HepG2 (cell line): Measurements from ENCODE around the gene NPHS1. TPM values are rescaled to one million over a fixed set of nuclear protein-coding genes. Genes with fewer than 3 reads are reported as not detected.

Source experiments
- FOXA3 ChIP-seq: IDR thresholded peaks from 2 replicates; pipeline ENCODE4 v1.6.1; 2016; ENCODE audit warnings: missing genetic modification reagents, missing compliant biosample characterization
- IKZF4 ChIP-seq: sonication (generic); formaldehyde crosslinking; IDR thresholded peaks from 2 replicates; pipeline ENCODE4 v1.5.1; 2020; ENCODE audit warnings: borderline replicate concordance, mild to moderate bottlenecking, low read depth, missing genetic modification reagents; ENCODE audit errors: not compliant biosample characterization
- MZF1 ChIP-seq: sonication (generic); formaldehyde crosslinking; IDR thresholded peaks from 2 replicates; pipeline ENCODE4 v1.8.1; 2023; ENCODE audit warnings: mild to moderate bottlenecking, missing genetic modification reagents, borderline replicate concordance
- NFKB2 ChIP-seq: sonication (generic); formaldehyde crosslinking; IDR thresholded peaks from 2 replicates; pipeline ENCODE4 v1.4.0; 2020; ENCODE audit warnings: missing genetic modification reagents, borderline replicate concordance
- PHF8 ChIP-seq: sonication (generic); formaldehyde crosslinking; IDR thresholded peaks from 2 replicates; pipeline ENCODE4 v1.5.0; 2020; ENCODE audit warnings: missing genetic modification reagents
- SMAD3 ChIP-seq: sonication (generic); formaldehyde crosslinking; IDR thresholded peaks from 2 replicates; pipeline ENCODE4 v1.4.0; 2020; ENCODE audit warnings: missing genetic modification reagents
- SNAI1 ChIP-seq: sonication (generic); formaldehyde crosslinking; IDR thresholded peaks from 2 replicates; pipeline ENCODE4 v1.5.0; 2020; ENCODE audit warnings: mild to moderate bottlenecking, missing genetic modification reagents, borderline replicate concordance
- SP4 ChIP-seq: sonication (generic); formaldehyde crosslinking; IDR thresholded peaks from 2 replicates; pipeline ENCODE4 v1.8.1; 2023; ENCODE audit warnings: mild to moderate bottlenecking, missing genetic modification reagents
- TSC22D2 ChIP-seq: sonication (generic); formaldehyde crosslinking; IDR thresholded peaks from 2 replicates; pipeline ENCODE4 v1.5.1; 2020; ENCODE audit warnings: missing genetic modification reagents, mild to moderate bottlenecking, borderline replicate concordance
- ZC3H13 ChIP-seq: sonication (generic); formaldehyde crosslinking; IDR thresholded peaks from 2 replicates; pipeline ENCODE4 v1.8.1; 2023; ENCODE audit warnings: mild to moderate bottlenecking, missing genetic modification reagents, moderate library complexity
- ZNF331 ChIP-seq: sonication (generic); formaldehyde crosslinking; IDR thresholded peaks from 2 replicates; pipeline ENCODE4 v1.4.0; 2020; ENCODE audit warnings: missing genetic modification reagents
- ZNF33A ChIP-seq: sonication (generic); formaldehyde crosslinking; IDR thresholded peaks from 2 replicates; pipeline ENCODE4 v1.5.1; 2020; ENCODE audit warnings: missing genetic modification reagents, mild to moderate bottlenecking, moderate library complexity, borderline replicate concordance
- ZNF350 ChIP-seq: sonication (generic); formaldehyde crosslinking; IDR thresholded peaks from 2 replicates; pipeline ENCODE4 v1.4.0; 2020; ENCODE audit warnings: mild to moderate bottlenecking, low read depth, missing genetic modification reagents, borderline replicate concordance
- polyA plus RNA-seq, 8 experiments: library from polyadenylated mRNA; depleted of rRNA in 3 of 8; stranded (reverse) in 7 of 8; unstranded in 1 of 8; fragments of >200 nt; fragmentation: Illumina TruSeq in 4 of 8; extraction: Trizol in 4 of 8; gene quantifications; 2 replicates each; pipeline versions ENCODE4 v1.2.1 to v1.2.3, GENCODE V29; 2011 to 2016; ENCODE audit warnings: low read depth in 4 of 8, missing spikeins in 1 of 8, mixed read lengths in 1 of 8; ENCODE audit not compliant: insufficient read depth in 1 of 8
- total RNA-seq, 5 experiments: library from RNA; depleted of rRNA; stranded (reverse); fragments of >200 nt; fragmentation: Illumina TruSeq; extraction: Trizol; gene quantifications; 2 replicates each; pipeline ENCODE4 v1.2.3, GENCODE V29; 2016; ENCODE audit warnings: low read depth in 1 of 5
- TF ChIP-seq, protein P1 (sequence below): IDR thresholded peaks from 2 replicates; pipeline ENCODE4 v1.6.1; 2016; ENCODE audit warnings: missing compliant biosample characterization, missing genetic modification reagents, borderline replicate concordance
- TF ChIP-seq, protein P2 (sequence below): sonication (generic); formaldehyde crosslinking; IDR thresholded peaks from 2 replicates; pipeline ENCODE4 v1.5.1; 2020; ENCODE audit warnings: mild to moderate bottlenecking, missing genetic modification reagents, borderline replicate concordance
- TF ChIP-seq, protein P3 (sequence below): sonication (generic); formaldehyde crosslinking; conservative IDR thresholded peaks from 2 replicates; pipeline ENCODE4 v1.8.0; 2022; ENCODE audit warnings: mild to moderate bottlenecking, moderate library complexity, missing genetic modification reagents
- TF ChIP-seq, protein P4 (sequence below): sonication (generic); formaldehyde crosslinking; IDR thresholded peaks from 2 replicates; pipeline ENCODE4 v1.4.0; 2020; ENCODE audit warnings: missing genetic modification reagents

The NPHS1 gene
- total and polyA plus RNA-seq, 2 of the 13 experiments (the other 11 are each of a cell fraction or from before 2014, with no cell fraction given): not detected

DNA sequence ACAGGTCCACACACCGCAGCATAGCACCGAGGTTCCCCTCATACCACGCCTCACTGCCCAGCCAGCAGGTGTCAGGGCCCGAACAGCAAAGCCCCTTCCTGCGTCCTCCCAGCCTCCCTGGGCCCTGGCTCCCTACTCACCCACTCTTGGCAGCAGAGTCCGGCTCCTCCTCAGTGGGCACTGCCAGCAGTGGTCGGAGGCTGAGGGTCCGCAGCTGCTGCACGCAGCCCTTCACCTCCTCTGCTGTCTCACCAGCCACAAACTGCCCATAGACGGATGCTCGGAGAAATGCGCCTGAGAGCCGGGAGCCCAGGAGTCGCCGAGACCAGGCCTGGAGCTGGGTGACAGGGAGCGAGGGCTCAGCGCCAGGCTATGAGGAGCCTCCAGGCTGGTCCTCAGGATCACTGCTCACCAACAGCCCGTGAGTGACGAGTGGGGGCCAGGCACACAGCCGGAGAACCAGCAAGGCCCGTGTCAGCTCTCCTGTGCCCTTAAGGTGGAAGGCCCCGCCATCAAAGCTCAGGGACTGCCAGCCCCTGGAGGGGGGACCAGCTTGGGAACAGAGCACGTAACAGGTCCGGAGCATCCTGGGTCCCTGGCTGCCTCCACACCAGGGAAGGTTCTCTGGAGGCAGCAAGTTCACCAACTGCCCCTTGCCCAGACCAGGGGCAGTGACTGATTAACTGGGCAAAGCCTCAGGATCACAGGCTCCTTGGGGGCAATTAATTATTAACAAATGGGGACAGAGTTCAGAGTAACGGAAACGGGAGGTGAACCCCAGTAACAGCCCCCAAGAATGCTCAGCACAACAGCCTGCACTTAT lies 39.9 kb downstream of the NPHS1 start, which contains the start of gene PRODH2 (continued):
- TF ChIP-seq, protein P1, sequence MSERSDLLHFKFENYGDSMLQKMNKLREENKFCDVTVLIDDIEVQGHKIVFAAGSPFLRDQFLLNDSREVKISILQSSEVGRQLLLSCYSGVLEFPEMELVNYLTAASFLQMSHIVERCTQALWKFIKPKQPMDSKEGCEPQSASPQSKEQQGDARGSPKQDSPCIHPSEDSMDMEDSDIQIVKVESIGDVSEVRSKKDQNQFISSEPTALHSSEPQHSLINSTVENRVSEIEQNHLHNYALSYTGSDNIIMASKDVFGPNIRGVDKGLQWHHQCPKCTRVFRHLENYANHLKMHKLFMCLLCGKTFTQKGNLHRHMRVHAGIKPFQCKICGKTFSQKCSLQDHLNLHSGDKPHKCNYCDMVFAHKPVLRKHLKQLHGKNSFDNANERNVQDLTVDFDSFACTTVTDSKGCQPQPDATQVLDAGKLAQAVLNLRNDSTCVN (CRISPR knock-in tag): 0 out of 2 replicates have a peak, but pooled peaks have one; percentile 17
- TF ChIP-seq, protein P2, sequence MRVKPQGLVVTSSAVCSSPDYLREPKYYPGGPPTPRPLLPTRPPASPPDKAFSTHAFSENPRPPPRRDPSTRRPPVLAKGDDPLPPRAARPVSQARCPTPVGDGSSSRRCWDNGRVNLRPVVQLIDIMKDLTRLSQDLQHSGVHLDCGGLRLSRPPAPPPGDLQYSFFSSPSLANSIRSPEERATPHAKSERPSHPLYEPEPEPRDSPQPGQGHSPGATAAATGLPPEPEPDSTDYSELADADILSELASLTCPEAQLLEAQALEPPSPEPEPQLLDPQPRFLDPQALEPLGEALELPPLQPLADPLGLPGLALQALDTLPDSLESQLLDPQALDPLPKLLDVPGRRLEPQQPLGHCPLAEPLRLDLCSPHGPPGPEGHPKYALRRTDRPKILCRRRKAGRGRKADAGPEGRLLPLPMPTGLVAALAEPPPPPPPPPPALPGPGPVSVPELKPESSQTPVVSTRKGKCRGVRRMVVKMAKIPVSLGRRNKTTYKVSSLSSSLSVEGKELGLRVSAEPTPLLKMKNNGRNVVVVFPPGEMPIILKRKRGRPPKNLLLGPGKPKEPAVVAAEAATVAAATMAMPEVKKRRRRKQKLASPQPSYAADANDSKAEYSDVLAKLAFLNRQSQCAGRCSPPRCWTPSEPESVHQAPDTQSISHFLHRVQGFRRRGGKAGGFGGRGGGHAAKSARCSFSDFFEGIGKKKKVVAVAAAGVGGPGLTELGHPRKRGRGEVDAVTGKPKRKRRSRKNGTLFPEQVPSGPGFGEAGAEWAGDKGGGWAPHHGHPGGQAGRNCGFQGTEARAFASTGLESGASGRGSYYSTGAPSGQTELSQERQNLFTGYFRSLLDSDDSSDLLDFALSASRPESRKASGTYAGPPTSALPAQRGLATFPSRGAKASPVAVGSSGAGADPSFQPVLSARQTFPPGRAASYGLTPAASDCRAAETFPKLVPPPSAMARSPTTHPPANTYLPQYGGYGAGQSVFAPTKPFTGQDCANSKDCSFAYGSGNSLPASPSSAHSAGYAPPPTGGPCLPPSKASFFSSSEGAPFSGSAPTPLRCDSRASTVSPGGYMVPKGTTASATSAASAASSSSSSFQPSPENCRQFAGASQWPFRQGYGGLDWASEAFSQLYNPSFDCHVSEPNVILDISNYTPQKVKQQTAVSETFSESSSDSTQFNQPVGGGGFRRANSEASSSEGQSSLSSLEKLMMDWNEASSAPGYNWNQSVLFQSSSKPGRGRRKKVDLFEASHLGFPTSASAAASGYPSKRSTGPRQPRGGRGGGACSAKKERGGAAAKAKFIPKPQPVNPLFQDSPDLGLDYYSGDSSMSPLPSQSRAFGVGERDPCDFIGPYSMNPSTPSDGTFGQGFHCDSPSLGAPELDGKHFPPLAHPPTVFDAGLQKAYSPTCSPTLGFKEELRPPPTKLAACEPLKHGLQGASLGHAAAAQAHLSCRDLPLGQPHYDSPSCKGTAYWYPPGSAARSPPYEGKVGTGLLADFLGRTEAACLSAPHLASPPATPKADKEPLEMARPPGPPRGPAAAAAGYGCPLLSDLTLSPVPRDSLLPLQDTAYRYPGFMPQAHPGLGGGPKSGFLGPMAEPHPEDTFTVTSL (CRISPR knock-in tag): peak; percentile 56; the same call in 1 of the 2 replicates
- TF ChIP-seq ZNF33A (CRISPR knock-in tag) (peak; percentile 26; the same call in 1 of the 2 replicates), SNAI1 (no peak), ZNF350 (CRISPR knock-in tag) (0 out of 2 replicates have a peak, but pooled peaks have one; percentile 18), ZC3H13 (CRISPR knock-in tag) (peak; percentile 52; the same call in 1 of the 2 replicates), NFKB2 (CRISPR knock-in tag) (no peak; the same call in 1 of the 2 replicates), MZF1 (CRISPR knock-in tag) (no peak), ZNF331 (CRISPR knock-in tag) (peak; percentile 39; the same call in 1 of the 2 replicates), FOXA3 (CRISPR knock-in tag) (peak; percentile 66; the same call in 1 of the 2 replicates), TSC22D2 (no peak), IKZF4 (peak; percentile 33), SMAD3 (peak; percentile 54), SP4 (CRISPR knock-in tag) (0 out of 2 replicates have a peak, but pooled peaks have one; percentile 43), PHF8 (CRISPR knock-in tag) (peak; percentile 71; the same call in 1 of the 2 replicates)
- TF ChIP-seq, protein P3, sequence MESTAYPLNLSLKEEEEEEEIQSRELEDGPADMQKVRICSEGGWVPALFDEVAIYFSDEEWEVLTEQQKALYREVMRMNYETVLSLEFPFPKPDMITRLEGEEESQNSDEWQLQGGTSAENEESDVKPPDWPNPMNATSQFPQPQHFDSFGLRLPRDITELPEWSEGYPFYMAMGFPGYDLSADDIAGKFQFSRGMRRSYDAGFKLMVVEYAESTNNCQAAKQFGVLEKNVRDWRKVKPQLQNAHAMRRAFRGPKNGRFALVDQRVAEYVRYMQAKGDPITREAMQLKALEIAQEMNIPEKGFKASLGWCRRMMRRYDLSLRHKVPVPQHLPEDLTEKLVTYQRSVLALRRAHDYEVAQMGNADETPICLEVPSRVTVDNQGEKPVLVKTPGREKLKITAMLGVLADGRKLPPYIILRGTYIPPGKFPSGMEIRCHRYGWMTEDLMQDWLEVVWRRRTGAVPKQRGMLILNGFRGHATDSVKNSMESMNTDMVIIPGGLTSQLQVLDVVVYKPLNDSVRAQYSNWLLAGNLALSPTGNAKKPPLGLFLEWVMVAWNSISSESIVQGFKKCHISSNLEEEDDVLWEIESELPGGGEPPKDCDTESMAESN (CRISPR knock-in tag): 0 out of 2 replicates have a peak, but pooled peaks have one; percentile 11
- TF ChIP-seq, protein P4, sequence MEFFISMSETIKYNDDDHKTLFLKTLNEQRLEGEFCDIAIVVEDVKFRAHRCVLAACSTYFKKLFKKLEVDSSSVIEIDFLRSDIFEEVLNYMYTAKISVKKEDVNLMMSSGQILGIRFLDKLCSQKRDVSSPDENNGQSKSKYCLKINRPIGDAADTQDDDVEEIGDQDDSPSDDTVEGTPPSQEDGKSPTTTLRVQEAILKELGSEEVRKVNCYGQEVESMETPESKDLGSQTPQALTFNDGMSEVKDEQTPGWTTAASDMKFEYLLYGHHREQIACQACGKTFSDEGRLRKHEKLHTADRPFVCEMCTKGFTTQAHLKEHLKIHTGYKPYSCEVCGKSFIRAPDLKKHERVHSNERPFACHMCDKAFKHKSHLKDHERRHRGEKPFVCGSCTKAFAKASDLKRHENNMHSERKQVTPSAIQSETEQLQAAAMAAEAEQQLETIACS (CRISPR knock-in tag): no peak
